Activated CD4-positive, alpha-beta T cell treated with anti-CD3 and anti-CD28 coated beads, Interleukin-2, amount 50 U/mL, for 16 hours (primary cell): ENCODE results near the gene COL7A1.
"Not testable (repeated sequence)": the region's sequence is repeated elsewhere in the genome, so short reads cannot be mapped to it uniquely, and the experiment has no call there.

Source experiments
- DNase-seq: peaks from one replicate; pipeline ENCODE4 v3.0.0-alpha.2; 2020

COL7A1 gene

GRCh38 chr3:48561045-48561736 is 33.9 kb downstream of the COL7A1 start:
- no peak for DNase-seq

- DNase-seq: no peak
Observed at GRCh38 chr3:48560648-48561018, 34.5 kb downstream of the COL7A1 start.

DNA sequence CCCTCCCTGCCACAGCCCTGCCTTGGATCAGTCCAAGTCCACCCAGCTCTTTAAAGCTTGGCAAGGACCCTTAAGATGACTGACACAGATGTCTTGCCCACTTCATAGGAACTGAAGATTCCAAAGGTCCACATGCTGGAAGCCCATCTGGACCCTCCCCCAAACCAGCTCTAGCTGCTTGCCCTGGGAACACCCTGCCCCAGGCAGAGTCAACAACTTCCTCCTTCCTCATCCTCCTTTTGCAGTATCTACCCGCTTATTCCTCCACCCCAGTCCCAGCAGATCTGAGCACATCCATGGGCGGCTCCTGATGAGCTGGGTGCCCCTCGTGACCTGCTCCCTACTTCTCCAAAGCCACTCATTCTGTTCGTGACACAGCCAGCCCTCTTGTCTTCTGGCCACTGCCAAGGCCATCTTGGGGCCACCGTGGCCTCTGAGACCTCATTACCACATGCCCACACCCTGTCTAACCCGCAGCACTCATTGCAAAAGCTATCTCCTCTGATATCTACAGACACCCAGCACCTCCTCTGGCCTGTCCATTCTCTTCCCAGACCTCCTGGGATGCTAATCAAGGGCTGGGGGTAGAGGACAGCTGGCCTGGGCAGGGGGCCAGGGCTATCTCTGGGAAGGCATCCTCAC is 36.5 kb downstream of the COL7A1 start:
- DNase-seq: no peak

- peak; percentile 100 for DNase-seq
Observed at GRCh38 chr3:48556796-48557626, 38.1 kb downstream of the COL7A1 start, which contains the start of gene PFKFB4. TSS of gene PFKFB4 (minus strand) at chr3:48556803. CDS start at chr3:48556777, 26 bp downstream.

GRCh38 chr3:48555949-48556795 is 39.0 kb downstream of the COL7A1 start:
- DNase-seq: no peak

- DNase-seq: no peak
Observed at GRCh38 chr3:48555231-48555948, 39.7 kb downstream of the COL7A1 start.

GRCh38 chr3:48553886-48554845 is 41.0 kb downstream of the COL7A1 start:
- no peak for DNase-seq

GRCh38 chr3:48553361-48553760 is 41.8 kb downstream of the COL7A1 start:
- no peak for DNase-seq

DNA sequence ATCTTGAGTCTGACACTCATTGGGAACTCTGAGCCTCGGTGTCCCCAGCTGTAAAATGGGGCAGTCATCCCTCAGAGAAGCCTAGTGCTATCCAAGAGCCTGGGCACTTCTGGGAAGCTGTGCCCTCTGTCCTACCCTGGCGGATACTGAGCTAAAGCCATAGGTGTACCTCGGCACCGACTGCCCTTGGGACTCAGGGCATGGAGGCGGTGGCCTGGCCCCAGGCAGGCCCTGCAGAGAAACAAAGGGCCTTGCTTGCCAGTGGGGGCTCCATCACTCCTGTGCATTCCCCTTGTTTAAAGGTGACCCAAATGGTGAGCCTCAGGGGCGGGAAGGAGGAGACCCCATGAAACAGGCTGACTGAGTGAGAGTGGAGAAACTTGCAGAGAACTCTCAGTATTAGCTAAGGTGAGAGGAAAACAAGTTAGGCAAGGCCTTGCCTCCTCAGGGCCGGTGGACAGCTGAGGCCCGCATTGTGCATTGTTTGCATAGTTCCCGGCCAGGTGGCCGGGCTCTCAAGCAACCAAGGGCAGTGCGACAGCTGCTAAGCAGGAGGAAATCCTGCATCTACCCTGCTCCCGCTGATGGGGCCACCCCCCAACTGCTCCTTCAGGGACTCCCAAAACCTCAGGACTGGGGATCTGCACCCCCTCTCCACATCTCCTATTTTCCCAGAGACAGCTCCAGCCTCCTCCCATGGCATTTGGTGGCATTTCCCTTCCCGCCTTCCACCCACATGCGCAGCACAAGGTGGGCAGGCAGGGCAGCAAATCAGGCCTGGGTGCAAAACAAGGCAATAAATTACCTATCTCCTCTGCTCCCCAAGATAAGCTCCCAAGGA is 42.8 kb downstream of the COL7A1 start:
- DNase-seq: no peak

- not testable (repeated sequence) for DNase-seq
Observed at GRCh38 chr3:48551651-48552050, 43.5 kb downstream of the COL7A1 start.

DNA sequence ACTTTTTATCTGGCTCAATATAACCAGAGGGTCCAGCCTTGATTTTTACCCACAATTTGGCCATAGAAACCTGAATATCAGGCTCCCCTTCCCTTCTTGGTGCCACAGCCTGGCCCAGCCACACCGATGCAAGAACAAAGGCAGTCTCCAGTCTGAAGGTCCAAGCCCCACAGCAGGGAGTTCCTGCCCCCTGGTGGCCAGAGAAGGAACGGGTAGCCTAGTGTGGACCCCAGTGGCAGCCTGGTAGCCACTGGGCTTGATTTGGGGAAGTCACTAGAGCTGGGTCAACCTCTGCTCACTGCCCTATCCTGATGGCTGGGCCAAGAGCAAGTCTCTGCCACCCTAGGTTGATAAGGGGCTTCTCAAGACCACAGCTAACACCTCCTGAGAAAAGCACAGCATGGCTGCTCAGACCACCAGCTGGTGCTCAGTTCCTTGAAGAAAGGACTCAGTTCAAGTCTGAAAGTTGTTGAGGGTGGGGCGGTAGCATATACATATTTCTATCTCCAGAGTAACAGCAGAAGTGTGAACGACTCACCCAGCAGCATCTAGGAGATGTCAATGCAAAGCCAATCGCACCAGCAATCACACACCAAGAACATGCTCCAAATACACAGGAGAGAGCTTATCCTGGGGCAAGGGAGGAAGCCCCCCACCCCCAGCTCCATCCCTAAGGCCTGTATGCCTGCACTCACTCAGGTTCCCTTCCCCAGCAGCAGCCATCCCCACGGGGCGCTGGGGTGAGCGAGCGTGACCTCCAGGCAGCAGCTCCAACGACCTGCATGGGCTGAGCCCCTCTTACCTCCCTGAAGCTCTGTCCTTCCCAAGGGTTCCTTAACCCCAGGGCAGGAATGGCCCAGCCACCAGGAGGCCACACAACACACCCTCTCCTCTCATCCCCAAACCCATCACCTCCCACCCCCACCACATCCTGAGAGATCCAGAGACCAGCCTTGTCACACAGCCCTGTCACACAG is 46.1 kb downstream of the COL7A1 start:
- DNase-seq: peak; percentile 86

DNA sequence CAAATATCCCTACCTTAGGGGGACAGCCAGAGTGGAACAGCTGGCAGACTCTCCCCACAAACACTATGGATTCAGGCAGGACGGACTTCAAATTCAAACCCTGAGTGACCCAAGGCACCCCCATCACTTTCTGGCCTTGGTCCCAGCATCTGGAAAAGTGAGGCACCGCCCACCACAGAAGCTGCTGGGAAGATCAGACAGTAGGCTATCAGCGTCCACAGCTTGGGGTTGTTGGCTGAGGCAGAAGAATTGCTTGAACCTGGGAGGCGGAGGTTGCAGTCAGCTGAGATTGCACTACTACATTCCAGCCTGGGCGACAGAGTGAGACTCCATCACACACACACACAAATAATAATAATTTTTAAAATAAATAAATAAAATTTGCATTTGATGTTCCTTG is 47.0 kb downstream of the COL7A1 start:
- DNase-seq: no peak

DNA sequence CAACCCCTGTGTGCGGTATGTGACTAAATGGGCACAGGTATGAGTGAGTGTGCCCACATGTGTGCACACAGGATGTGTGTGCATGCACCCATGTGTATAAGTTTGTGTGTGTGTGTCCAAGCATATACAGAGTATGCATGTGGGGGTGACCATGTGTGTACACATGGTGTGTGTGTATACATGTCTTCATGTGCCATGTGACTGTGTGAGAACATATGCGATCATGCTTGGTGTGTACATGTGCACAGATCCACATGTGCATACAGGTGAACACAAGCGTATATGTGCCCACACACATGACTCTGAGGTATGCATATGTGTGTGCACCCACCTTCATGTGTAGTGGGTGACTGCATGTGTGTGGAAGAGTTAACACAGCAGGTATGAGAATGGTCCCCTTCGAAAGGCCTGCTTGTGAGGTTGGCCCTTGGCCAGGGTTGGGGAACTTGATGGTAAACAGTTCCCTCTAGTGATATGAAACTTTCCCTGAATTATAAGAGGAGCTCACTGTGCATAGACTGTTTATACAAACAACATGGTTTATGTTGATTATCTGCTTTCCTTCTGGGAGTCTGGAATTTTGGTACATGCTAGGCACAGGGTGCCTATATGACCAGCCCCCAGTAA is 48.8 kb downstream of the COL7A1 start:
- DNase-seq: no peak

- DNase-seq: no peak
Observed at GRCh38 chr3:48544141-48544540, 51.0 kb downstream of the COL7A1 start.

DNA sequence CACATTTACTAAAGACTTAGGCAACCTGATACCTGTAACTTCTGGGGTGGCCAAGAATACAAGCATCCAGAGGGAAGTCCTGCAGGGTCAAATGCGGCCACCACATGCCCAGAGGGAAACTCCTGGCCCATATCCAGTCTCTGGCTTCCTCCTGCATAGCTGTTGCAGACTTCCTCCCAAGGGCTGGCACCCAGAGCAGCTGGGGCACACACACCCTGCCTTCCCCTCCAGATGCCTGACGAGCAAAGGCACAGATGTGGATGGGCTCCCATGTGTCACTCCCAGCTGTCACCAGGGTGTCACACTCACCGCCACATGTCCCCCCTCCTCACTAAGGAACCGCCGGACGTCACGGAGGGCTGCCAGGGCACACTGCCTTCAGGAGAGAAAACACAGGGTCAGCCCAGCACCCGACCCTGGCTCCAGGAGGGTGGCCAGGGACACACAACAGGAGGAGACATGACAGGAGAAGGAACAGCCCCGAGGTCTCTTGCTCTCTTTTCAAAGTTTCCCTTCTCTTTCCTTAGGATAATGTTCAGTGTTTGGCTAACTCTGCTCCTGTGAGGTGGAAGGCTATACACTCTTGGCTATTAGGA is 51.8 kb downstream of the COL7A1 start:
- DNase-seq: no peak

GRCh38 chr3:48538451-48538850 is 56.7 kb downstream of the COL7A1 start:
- no peak for DNase-seq

- no peak for DNase-seq
Observed at GRCh38 chr3:48536785-48537184, 58.3 kb downstream of the COL7A1 start.

DNA sequence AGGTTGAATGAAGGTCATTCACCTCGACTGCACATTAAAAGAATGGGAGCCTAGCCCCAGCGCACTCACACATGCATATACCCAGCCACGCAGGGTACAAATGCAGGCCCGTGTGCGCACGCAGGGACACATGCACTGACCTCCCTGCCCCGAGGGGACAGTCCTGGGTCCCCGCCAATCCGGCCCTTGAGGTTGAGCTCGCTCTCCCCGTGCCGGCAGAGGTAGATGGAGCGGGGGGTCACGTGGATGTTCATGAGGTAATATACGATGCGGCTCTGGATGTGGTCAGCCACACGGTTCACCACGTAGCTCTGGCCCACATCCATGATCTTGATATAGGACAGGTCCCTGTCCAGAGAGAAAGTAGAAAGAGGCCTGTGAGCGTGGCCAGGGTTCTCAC is 59.0 kb downstream of the COL7A1 start:
- no peak for DNase-seq
